HG02885 (cell line): ENCODE results near the gene GSE1.

Experiments
- ATAC-seq: cut with Tn5 transposase; IDR thresholded peaks from one replicate; pipeline ENCODE4 v1.9.1; 2021; ENCODE audit warnings: mild to moderate bottlenecking; ENCODE audit not compliant: unreplicated experiment, poor library complexity

The GSE1 gene

DNA sequence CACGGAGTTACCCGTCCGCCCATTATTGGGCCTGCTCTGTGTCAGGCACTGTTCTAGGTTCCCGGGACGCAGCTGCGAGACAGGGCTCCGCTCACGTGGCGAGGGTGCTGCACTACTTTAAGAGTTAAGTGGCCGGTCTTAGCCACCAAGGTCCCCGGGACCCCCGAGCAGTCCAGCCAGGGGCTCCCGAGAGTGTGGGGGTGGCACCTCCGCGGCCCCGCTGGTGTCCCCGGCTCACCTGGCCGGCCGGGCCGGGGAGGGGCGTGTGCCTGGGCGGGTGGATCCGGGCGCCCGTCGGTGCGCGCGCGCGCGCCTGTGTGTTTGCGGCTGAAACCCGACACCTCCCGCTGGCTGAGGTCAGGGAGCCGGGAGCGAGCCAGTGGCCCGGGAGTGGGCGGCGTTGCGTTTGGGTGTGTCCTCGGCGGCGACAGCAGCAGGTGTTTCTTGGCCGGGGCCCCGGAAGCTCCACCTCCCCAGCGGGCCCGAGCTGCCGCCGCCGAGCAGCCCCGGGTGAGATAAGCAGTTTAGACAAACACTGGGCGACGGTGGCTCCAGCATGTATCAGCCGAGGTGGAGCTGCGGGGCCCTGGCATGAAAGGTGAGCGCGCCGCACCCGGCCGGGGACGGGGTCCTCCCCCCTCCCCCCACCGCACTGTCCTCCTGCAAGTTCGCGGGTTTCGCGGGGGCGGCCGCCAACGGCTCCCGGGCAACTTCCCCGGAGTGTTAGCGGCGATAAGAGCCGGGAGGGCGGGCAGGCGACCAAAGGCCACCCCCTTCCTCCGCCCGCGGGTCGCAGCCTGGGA, at the start of gene GSE1:
TSS of gene GSE1 (plus strand) at position 522 of the 803 bp plus-strand sequence. CDS start at position 592, 70 bp downstream.
- peak; percentile 50 for ATAC-seq

DNA sequence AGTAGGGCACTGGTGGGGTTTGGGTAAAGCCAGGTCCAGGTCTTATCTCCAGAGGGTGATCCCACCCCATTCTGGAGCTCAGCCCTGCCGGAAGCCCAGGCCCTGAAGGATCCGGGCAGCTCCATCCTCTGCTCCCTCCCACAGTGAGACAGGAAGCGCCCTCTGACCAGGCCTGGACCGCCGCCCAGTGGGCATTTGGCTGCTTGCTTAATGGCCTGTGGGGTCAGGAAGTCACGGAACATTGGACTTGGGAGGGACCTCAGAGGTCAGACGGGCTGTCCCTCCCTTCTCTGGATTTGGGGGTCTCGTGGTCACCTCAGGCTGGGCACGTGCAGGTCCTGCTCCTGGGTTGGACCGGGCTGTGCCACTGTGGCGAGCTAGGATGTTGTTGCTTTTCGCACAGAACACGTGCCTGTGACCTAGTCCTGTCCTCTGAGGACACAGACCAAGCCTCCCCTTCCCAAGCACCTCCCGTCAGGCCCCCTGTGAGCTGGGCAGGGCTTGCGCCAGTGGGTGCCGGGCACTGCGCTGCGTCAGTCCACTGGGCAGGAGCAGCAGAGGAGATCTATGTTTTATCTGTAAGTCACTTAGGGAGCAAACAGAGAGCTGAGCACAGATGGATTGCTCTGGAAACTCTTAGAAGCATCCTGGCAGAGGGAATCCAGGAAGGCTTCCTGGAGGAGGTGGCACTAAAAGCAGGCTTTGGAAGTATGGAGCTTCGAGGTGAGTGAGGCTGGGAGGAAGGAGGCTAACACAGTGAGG, 49.4 kb upstream of the GSE1 start:
- ATAC-seq = no peak

DNA sequence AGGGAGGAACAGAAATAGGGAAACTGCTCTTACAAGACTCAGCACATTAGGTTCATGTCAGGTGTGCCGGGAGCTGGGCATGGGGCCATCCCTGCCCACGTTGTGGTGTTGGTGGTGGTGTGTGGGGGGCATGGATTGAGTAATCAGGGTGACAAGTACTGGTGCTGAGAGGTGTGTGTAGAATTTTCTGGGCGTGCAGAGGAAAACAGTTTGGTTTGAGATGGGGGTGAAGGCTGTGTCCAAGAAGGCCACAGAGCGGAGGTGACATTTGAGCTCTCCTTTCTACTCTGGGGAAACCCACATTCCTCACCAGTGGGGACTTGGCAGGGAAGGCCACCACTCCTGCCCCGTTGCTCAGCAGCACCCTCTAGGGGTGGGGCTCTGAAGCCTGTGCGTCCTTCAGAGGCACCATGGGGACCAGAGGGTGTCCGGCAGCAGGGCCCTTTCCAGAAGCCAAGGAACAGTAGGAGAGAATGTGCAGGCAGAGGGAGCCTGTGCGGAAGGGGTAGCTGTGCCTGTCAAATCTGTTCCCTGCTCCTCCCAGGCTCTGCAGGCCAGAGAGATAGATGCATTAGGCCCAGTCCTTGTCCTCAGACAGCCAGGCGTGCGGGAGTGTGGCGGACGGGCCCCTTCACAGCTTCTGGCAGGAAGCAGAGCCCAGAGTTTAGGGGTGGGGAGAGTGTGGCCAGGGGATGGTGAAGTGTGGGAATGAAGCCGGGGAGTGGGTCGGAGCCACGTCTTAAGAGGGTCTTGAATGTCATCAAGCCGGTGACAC, 48.7 kb upstream of the GSE1 start:
- ATAC-seq = no peak

DNA sequence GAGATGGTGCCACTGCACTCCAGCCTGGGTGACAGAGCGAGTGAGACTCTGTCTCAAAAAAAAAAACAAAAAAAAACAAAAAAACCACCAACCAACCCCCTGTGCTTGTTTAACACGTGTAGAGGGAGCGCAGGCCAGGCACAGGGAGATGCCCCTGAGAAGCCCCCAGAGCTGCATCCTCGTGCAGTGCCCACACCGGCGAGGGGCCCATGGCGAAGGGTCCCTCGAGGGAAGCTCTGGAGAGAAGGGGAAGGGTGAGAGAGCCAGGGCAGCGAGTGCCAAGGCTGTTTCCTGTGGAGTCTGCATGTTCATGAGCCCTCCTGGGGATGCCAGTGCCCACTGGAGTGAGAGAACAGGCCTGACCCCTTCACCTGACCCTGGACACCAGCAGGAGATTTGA, 47.8 kb upstream of the GSE1 start:
- no peak for ATAC-seq

DNA sequence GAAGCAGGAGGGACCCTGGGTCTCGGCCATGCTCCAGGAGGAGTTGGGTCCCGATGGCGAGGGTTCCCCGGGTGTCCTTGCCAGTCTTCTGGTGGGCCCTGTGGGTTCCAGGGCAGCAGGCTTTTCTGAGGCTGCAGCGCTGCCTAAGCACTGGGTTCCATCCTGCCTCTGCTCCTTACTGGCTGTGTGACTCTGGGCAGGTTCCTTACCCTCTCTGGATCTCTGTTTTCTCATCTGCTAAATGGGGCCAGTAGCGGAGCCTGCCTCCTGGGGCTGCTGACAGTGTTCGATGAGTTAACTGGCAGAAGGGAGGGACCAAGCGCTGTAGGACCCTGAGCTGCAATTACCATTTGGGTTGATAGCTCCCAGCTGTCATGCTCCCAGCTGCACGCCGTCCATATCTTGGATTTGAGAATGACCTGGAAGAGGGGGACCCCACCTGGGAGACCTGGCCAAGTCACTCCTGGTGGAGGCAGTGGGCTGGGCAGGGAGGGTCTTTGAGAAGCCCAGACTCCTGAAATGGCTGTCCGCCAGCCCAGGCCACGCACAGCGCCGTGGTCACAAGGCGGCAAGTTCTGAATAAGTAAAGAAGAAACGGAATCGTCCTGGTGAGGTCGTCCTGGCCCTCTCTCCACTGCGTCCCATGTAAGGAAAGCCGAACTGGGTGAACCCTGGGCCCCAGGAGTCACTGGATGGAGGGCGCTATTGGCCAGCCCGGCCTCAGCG, 47.2 kb upstream of the GSE1 start:
- no peak for ATAC-seq

DNA sequence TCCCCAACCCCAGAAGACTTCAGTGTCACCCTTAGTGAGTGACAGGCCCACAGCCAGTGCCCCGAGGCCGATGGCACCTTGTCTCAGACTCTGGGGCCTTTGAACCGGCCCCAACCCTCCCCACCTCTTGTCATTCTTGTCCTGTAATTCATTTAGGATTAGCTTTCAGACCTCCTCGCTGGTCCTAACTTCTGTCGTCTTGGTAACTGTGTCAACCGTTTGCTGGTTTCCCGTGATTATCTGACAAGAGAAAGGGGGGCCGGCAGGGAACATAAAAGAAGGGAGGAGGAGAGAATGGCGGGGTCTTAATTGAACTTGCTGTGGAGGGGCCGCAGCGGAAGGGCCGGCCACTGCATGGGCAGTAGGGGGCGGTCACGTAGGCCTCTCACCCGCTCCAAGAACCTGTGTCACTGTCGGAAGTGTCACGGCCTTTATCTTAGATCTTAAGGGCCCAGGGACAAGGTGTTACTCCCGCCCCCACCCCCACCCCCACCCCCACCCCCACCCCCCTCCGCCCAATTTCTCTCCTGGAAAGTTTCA, 46.5 kb upstream of the GSE1 start:
- ATAC-seq = no peak

DNA sequence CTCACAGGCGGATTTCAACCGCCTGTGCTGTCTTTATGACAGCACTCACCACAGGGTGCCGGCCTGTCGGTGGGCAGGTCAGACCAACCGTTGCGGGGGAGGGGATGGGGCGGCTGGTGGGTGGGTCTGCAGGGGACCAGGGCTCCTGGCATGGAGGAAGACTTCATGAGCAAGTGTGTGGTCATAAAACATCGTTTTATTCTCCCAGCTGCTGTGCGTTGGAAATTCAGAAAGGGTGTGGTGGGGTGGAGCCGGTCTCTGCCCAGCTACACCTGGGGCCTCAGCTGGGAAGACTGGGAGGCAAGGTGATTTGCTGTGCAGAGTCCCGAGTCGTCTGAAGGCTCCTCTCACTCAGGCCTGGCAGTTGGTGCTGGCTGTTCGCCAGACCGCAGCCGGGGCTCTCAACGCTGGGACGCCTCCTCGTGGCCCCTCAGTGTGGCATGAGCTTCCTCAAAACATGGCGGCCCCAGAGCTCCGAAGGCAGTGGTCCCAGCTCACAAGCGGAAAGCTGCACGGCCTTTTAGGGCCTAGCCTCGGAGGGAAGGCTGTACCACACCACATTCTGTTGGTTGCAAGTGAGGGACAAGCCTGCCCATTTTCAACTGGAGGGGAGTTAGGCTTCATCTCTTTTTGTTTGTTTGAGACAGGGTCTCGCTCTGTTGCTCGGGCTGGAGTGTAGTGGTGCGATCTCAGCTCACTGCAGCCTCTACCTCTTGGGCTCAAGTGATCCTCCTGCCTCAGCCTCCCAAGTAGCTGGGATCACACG, 45.8 kb upstream of the GSE1 start:
- no peak for ATAC-seq

DNA sequence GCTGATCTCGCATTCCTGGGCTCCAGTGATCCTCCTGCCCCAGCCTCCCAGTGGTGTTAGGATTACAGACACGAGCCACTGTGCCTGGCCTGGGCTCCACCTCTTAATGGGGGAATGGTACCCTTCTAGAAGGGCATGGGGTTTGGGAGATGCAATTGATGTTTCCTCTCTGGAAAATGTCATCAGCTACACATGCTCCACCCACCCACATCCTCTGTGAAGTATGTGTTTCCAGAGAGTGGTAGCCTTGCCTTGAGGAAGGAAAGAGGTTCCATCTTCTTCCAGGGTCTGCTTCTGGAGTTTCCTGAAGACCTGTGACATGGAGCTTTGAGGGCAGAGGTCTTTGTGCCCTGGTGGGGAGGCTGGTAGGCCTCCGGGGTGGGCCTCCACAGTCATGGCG, 45.2 kb upstream of the GSE1 start:
- ATAC-seq = no peak

DNA sequence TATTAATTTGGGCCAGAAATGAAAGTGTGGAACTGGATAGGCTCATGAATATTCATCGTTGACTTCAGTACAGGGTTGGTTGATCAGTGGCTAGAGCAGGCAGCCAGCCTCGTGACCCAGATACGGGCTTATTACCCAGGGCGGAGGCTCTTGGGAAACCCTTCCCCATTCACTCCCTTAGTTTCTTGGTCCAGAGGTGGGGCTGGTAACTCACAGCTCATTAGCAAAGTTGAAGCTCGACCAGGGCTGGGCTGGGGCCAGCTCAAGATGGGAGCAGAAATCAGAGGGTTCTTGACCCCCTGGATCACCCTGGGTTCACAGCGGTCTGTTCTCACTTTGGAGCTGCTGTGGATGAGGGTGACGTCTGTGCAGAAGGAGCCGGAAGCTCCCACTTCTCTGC, 44.6 kb upstream of the GSE1 start:
- no peak for ATAC-seq

DNA sequence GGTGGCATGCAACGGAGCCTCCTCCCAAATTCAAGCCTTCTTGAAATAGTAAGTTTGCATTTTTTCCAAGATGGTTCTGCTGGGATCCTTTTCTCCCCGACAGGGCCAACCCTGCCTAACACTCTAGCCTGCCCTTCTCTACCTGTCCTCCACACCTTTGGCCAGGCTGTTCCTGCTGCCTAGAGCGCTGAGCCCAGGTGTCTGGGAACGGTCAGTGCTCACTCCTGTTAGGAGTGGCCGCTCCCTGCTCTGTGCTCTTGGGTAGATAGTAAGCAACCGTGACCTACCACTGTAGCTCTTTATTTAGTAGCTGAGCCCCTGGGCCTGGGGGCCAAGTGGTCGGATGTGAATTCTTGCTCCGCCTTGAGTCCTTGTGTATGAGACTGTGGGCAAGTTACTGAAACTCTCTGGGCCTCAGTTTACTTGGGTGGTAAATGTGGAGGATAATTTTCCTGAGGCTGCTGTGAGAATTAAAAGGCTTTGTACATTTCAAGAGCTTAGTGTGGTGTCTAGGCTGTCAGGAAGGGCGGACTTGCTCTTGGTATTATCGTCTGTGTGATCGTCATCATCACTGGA, 44.0 kb upstream of the GSE1 start:
- no peak for ATAC-seq

DNA sequence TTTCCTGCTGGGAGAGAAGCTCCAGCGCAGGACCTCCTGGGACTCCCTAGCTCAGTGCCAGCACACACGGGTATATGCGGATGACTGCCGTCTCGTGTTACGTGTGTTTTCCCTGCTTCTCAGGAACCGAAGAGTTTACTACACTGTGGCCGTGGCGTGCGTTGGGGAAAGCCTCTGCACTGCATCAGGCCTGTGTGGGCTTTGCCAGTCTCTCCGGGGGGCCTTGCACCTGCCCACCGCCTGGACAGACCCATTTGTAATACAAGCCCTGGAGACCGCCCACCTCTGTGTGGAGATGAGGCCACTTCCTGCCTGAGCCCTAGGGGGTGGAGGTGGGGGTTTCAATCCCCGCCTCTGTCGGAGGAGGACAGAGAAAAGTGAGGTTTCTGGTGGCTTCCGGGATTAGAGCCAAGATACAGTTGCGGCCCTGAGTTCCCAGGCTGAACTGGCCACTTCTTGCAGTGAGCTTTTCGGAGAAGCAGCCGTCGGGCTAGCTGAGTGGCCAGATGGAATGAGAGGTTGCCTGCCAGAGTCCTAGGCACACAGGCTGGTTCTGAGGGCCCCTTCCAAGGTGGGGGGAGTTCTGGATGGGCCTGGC, 43.4 kb upstream of the GSE1 start:
- ATAC-seq = peak; percentile 63

DNA sequence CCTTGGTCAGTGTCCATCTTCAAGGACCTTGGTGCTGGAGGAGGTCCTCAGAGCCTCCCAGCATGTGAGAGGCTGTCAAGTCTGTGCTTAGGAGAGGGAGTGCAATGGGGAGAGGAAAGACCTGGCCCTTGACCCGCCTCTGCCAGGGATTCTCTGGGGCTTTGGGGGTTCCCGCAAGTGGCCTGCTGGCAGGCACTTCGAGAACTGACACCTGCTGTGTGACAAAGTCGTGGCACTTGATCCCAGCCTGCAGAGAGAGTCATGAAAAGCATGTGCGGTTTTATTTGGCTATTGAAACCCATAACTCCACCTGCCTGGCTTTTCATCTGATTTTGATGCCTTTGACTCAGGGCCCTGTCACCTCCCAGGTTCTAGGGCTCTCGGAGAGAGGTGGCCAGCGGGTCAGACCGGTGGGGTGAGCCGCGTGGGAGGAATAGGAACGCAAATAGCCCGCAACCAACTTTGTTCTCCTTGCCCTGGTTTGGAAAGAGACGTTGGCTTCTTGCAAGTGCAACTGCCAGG, 42.8 kb upstream of the GSE1 start:
- peak; percentile 6 for ATAC-seq

DNA sequence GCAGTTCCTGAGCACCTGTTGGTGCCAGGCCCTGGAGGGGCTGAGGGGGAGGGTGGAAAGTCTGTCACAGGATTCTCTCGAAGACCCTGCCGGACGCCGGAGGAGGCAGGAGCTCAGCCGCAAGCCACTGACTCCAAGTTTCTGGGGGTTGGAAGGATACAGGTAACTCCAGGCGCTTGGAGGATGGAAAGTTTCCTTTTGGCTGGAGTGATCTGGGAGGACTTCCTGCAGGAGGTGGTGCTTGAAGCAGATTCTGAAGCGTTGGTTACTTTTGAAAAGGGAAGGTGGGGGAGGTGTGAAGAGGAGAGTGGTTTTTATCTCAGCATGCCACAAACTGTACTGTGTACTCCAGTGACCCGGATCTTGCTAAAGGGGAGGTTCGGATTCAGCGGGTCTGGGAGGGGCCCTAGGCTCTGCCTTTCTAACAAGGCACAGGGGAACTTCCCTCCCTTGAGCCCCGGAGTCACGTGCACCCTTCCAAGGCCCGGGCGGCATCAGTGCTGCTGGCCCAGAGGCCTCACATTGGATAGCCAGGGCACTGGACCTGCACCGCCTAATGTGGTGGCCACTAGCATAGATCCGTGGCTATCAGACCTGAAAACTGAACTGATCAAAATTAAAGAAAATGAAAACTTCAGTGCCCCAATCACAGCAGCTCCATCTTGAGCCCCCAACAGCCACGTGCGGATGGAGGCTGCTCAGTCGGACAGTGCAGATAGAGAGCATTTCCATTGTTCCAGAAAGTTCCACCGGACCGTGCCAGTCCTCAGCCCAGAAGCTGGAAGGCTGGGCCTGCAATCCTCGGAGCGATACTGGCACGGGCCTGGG, 42.2 kb upstream of the GSE1 start:
- ATAC-seq = peak; percentile 40

DNA sequence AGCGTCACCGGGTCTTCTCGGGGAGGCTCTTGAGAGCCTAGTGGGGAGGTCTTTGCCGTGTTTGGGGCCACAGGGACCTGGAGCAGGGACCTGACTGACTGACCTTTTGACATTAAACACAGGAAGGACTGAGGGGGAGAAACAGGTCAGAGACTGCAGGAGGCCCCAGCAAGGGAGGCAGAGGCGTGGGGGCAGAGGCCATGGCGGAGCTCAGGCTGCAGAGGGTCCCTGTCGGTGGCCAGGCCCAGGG, 41.6 kb upstream of the GSE1 start:
- peak; percentile 15 for ATAC-seq

DNA sequence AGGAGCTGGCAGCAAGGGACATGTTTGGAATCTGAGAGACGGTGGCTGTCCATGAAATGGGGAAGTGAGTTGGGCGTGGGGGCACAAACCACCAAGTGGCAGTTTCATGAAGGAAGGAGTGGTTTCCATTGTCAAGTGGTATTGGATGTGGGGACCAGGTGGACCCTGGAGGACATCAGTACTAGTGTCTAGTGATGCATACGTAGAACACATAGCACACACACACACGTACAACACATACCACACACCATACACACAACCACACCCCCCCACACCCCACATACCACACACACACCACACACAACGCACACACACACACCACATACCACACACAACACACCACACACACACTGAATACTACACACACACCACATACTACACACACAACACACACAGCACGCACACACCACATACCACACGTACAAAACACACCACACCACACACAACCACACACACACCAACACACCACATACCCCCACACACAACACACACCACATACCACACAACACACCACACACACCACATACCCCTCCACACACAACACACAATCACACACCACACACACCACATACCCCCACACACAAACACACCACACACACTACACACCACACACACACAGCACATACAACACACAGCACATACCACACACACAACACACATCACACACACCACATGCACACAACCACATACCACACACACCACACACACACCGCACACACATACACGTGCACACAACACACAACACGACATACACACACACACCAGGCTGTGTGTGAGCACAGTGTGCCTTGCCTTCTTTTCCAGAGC, 41.1 kb upstream of the GSE1 start:
- ATAC-seq = peak; percentile 30

DNA sequence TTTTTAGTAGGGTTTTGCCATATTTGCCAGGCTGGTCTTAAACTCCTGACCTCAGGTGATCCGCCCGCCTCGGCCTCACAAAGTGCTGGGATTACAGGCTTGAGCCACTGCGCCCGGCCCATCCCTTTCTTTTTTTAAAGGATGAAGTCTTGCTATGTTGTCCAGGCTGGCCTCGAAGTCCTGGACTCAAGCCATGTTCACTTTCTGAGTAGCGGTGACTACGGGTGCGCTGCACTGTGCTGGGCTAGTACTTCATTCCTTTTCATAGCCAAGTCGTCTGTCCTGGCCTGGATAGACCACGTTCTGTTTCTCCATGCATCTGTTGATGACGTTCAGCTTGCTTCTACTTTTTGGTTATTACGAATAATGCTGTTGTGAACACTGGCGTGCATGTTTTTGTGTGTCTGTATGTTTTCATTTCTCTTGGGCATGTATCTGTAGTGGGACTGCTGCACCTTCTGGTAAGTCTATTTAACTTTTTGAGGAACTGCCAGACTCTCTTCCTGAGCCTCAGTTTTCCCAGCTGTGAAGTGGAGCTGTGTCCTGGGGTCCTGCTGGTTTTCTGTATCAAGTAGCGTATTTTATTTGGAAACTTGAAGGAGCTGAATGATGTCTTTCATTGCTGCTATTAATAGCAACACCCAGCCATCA, 40.0 kb upstream of the GSE1 start:
- ATAC-seq = no peak
